Ammon's horn (tissue), 1 donor: ENCODE data around the gene LHX3.

Experiments
- DNase-seq: peaks from one replicate; pipeline ENCODE4 v3.0.0-alpha.2; 2016; ENCODE audit warnings: low spot score

Gene LHX3

DNA sequence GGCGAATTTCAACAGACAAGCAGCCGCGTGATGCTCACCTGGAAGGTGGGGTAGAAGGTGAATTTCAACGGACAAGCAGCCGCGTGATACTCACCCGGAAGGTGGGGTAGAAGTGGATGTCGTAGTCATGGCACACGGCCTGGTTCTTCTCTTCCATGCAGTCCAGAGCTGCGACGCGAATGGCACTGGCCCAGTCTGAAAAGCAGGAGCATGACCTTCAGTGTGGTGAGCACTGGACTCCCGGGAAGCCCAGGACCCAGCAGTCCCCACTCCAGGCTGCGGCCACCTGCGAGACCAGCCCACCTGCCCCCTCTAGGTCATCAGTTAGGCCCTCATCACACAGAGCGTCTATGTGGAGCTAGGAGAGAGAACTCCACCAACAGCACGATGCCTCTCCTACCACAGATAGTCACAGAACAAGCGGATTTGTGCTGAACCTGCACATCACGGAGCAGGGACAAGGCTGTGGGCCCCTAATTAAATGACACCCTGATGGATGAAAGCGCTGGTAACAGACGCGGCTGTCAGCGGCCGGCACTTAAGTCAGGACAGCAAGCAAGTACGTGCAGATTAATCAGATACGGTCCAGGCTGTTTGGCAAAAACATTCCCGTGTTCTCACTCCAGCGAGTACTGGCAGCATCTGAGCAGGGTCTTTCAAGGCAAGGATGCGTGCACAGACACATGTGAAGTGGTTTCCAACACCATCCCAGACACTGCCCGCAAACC lies 21.9 kb upstream of the LHX3 start:
- DNase-seq, result no peak

DNA sequence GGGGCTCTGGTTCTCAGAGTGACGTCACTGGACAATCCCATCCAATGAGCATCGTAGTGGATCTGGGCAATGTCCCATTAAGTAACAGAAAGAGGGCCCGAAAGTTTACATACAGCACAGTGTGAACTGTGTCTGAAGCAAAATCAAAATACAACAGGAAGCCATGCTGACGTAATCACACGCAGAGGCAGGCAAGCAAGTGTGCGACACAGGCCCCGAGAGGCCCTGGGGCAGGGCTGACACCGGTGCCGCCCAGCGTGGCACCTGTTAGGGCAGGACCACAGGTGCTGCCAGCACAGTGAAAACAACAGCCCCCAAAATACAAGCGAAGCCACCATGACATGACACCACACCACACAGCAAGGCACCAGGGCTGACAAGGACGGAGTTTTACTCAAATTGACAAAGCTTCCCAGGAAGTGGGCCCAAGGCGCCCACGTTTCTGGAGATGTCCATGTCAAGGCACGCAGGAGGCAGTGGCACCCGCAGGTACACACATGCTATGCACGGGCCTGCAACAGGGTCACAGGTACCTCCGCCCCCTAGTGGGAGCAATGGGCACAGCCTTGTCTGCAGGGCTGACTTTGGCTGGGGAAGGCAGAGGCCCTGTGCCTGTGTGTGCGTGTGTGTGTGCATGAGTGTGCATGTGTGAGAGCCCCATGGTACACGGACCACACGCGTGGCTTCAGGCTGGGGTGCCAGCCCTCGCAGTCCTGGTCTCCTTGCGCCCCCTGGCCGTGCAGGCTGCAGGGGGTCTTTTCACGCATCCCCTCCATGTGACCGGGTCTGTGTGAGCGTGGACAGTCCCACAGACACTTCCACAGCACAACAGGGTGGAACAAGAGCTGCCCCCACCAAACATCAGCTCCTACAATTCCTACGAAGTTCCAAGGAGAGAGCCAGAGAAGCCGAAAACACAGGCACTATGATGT lies 21.1 kb upstream of the LHX3 start:
- DNase-seq, result peak; percentile 39

DNA sequence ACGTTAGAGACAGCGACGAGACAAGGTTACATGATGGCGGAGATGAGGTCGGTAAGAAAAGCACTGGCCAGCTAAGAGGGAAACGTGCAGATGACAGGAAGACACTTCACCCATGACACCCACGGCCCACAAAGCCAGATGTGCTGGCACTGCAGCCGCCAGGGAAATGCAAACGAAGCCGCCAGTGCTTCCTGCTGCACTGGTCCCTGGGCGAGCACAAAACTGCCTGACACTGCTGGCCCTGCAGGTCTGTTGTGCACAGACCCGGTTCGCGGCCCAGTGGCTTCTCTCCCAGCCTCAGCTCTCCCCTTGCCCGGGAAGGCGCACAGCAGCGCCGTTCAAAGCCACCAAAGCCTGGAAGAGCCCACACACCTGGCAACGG lies 20.4 kb upstream of the LHX3 start:
- no peak for DNase-seq

DNA sequence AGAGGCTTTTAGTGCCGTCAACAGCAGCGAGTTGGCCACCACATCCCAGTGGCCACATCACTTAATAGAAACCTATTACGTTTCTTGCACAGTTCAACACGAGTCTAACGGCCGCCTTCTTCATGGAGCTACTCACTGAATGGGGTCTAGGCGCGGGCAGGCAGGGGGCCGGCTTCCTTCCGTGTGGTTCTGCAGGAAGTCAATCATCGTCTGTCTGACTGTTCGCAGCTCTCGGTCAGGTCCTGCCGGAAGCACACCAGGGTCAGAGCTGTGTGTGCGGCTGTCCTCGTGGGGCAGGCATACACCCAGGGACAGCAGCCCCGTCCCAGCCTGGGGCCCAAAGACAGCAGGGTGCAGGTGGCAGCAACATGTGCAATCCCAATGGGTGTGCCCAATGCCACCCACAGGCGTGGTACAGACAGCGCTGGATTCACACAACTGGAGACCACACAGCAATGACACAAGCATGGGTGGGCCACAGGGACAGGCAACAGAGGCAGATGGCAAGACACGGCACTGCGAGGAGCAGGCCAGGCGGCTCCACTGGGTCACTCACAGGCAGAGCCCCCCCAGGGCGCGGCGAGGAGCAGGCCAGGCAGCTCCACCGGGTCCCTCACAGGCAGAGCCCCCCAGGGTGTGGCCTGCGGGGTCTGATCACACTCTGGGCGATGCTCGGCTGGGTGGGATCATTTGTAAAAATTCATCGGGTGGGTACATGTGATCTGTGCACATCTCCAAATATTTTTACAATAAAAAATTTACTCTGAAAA lies 19.1 kb upstream of the LHX3 start:
- DNase-seq, result no peak

DNA sequence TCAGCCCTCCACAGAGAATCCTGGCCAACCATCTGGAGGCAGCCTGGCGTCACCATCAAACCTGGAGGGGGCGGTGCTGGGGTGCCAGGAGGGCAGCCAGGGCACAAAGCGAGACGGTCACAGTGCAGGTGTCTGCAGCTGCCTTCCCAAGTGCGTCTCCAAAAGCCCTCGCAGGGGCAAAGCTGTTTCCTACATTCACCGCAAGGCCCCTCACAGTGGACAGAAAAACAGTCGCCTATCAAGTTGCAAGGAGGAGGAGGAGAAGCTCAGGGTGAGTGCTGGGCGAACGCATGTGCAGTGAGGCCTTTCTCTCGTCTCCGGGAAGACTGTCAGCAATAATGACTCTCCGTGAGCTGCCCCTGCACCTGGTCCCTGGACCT lies 18.0 kb upstream of the LHX3 start:
- DNase-seq, result no peak

DNA sequence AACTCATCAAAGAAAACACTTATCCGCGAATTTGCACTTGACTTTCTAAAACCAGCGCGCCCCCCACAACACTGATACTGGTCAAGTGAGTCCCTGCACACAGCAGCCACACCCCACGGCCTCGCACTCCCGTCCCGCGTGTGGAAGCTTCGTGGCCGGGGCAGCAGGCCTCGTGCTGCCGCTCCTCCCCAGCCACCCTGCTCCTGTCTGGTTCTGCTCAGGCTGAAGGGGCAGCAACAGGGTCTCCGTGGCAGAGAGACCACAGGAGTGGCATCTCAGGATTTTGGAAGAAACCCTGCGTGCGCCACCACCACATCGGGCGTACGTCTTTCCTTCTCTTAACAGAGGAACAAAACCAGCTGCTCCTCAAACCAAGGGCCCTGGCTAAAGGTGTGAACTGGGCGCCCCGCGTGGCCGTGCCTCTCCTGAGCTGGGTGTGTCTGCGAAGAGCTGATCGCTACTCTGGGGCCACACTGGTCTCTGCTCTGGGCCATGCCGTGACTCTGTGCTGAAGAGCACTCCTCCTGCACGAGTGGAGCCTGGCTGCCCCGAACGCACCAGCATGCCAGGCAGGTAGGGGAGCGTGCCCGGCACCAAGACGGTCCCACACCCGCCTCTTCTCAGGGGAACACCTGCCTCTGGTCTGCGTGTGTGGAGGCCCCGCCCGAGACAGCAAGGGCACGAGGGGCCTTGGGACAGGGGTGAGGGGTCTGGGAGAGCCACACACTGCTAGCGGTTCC lies 17.4 kb upstream of the LHX3 start:
- no peak for DNase-seq

DNA sequence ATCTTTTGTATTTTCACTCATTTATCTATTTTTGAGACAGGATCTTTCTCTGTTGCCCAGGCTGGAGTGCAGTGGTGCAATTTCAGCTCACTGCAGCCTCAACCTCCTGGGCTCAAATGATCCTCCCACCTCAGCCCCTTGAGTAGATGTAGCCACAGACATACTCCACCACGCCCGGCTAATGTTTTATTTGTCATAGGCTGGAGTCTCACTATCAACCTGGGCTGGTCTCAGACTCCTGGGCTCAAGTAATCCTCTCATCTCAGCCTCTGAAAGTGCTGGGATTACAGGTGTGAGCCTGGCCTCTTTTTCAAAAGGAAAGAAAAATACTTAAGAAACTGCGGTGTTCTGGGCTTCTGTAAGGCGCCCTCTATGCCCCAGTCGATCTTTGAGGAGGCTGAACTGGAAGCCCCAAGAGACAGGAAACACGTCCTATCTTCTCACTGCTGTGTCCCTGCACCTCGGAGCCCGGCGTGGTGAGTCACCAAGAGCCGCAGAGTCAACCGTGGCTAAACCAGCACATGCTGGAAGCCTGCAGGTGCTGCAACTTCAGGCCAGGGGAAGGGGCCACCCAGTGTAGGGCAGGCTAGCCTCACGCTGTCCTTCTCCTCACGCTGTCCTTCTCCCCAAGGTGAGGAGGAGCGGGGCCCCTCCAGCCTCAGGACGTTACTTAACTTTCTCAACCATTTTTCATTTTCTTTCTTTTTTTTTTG lies 15.2 kb upstream of the LHX3 start:
- DNase-seq, result no peak

DNA sequence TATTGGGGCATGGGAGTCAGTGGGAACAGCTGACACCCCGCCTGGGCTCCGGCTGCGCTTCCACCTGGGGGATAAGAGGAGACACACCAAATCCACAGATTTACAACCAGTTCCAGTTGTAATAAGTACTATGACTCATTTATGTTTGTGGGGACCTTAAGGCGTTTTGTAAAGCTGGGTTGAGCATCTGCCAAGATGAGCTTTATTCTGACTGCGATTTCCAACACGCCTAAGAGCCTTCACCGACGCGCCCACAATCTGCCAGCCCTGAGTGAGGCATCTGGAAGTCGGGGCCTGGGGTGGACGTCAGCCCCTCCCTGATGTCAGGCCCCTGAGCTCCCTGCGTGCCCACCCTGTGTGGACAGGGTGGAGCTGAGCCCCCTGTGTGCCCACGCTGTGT lies 14.3 kb upstream of the LHX3 start:
- no peak for DNase-seq

DNA sequence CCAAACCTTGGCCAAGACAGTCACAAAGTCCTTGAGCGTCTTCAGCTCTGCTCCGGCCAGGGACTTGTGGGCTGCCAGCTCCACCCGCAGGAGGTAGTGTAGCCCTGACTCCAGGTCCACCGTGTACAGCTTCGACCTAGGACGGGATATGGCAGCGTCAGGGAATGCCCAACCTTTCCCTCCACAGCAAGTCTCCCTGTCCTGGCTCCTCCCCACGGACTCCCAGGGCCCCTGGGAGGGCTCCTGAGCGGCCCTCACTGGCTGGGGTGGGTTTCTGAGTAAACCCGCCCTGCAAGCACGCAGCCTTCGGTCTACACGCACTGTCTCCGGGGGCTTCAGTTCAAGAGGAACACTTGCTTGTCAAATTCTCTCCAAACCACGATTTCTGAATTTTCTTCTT lies 13.7 kb upstream of the LHX3 start:
- no peak for DNase-seq

DNA sequence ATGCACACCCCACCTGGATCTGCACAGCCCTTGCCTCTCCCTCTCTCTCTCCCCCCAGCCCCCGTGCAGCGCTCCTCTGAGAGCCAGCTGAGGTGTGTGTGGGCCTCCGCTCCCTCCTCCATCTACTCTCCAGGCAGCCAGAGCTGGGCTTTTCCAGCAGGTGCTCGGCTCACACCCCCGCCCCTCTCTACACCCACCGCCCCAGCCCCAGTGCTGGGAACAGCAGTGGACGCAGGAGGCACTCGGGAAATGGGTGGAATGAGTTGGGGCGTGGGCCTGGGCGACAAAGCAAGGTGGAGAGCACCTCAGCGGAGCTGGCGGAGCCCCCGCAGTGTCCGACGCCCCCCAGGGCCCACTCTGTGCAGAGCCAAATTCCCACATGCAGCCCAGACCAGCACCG lies 13.3 kb upstream of the LHX3 start:
- no peak for DNase-seq

DNA sequence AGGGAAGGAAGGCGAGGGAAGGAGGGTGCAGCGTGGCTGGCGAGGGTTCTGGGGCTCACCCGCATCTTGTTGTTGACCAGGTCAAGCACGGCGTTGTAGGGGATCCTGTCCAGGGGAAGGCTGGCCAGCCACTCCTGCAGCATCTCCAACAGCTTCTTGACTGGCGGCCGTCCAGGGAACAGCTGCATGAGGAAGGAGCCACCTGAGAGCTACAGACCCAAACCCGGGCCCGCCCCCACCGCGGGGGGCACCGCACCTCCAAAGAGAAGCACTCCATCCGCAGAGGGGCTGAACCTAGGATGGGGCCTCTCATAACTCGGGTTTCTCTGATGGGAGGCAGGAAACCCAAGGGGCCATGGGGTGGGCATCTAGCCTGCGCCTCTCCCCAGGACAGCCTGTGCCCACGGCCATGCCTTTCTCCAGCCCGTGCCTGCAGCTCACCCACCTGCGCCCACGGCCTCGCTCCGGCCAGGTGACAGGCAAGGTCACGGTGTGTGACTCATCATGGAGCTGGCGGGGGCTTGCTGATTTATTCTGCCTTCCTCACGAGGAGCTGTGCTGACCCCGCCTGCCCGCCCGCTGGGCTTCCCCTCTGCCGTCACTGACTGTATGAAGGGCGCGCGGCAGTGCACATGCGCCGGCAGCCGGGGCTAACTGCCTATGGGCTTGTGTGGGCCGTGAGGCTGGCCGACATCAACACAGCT lies 11.8 kb upstream of the LHX3 start:
- no peak for DNase-seq

DNA sequence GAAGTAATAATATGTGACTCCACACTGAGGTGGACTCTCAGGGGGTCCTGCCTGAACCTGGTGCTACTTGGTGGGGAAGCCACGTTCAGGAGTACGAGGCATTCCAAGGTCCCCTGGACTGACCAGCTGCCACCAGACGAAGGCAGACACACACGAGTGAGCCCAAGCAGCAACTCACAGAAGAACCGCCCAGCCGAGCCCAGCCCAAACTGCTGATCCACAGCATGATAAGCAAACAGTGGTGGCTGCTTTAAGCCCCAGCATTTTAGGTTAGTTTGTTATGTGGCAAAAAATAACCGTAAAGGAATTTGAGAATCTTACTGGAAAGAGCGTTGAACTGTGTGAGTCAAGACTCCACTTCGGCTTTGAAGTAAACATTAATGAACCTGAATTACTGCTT lies 8.8 kb upstream of the LHX3 start:
- DNase-seq, result no peak

DNA sequence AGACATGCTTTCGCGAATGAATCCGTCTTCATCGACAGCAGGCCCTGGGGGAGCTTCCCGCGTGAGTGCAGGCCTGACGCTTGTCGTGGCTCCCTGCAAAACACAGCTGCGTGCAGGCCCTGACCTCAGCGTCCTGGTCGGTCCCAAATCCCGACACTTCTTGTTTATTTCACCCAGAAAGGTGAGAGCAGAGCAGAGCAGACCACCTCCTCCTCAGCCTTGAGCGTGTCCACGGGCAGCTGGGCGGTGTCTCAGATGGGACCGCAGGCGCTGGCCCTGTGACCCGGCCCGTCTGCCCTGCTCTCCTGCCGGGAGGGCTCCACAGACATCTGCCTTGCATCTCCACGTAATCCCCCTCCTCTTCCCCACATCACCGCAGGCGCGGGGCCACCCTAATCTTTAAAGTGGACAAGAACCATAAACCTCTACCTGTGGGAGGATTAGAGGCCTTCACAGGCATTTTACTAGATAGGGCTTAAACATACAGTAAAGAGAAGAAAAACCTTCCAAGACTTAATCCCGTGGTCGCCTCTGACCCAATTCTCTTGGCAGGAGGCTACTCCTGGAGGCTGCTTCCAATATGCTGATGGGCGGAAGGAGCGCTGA lies 7.5 kb upstream of the LHX3 start:
- DNase-seq, result no peak

DNA sequence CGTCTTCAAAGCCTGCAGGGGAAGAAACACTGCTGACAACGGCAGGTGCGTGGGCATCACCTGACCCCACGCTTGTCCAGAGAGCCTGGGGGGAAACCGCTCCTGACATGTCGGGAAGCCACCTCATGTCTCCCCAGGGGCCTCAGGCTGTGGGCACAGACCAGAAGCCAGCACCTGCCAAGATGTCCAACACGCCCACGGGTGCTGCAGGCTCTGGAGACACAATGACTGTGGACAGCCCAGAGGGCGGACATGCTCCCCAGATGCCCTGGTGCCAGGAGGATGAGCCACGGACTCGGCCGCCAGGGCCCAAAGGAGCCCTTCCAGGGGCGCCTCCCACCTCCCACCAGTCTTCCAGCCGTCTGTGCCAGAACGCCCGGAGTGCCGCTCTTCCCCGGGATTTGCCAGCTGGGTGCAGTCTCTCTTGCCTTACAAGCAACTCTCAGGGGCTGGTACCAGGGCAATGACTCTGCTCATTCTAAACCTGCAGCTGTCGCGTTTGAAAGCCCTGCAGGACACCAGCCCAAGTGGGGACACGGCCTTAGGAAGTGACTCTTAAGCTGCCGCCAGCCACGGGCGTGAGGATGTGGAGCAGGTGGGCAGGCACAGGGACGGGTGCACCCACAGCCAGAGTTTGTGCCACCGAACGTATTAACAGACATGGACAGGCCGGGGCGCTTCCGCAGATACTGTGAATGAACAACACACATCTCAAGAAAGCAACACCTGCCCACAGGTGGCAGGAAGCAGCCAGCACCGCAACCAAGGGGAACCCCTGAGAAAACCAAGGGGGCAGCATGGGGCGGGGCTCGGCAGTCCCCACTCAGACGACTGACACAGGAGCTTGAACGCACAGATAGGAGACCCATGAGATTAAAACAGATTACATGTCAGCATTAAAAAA lies 6.8 kb upstream of the LHX3 start:
- DNase-seq, result no peak

DNA sequence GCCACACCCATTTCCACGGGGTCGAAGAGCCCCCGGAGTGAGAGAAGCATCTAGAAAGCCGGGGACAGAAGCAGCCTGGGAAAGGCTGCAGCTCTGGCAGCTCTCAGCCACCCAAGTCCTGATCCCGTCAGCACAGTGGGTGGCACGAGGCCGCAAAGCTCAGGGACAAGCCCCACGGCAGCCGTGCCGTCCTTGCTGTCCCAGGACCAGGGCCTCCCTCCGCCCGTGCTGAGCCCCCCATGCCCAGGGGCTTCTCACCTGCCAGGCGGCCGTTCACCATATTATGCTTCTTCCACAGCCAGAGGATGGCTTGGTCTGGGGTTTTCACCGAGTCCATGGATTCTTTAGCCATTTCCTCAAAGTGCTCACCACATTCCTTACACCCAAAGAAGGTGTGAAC lies 6.1 kb upstream of the LHX3 start:
- no peak for DNase-seq

DNA sequence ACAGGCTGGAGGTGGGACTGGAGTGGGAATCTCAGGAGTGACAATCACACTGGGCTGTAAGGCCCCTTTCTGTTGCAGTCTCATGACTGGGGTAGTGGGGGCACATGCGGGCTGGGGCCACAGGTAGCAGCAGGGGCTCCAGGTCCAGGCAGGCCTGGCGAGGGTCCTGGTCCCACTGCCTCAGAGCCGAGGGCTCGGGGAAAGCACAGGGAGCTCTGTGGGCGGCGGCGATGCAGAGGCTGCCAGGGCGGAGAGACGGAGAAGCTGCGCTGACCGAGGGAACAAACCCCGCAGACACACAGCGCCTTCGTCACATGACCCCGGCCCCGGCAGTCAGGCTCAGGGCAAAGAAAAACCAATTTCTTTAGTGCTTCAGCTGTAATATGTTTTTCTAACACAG lies 5.3 kb upstream of the LHX3 start:
- DNase-seq, result no peak

DNA sequence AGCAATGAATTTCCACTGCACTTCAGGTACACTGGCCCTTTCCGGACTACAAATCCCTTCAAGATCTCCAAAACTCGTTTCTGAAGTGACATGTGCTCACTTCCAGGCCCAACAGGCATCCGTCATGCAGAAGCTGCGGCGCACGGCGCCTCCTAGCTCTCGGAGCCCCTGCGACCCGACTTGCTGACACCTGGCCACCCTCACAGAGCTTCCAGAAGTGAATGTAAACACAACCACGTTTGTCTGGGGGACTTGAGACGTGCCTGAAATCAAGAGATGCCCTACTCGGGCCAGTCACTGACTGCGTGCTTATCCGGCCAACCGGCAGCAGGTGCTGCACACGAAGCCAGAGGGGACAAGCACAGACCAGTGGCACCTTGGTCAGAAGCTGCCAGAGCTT lies 4.9 kb upstream of the LHX3 start:
- DNase-seq, result no peak

DNA sequence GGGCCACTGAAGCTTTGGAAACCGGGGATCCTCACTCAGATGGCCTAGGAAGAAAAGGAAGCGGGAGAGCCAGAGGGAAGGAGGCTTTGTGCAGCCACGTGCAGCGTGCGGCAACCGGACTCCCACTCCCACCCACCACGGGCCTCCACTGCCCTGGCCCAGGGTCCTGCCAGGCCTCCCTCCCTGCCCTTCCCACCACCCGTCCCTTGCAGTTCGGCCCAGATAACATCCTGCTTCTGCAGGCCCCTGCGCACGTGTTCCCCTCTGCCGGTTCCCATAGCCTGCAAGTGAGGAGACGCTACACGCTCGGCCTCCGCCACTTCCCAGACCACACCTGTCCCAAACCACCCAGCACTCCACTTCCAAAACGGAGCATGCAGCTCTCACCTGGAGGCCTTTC lies 4.3 kb upstream of the LHX3 start:
- DNase-seq, result no peak

DNA sequence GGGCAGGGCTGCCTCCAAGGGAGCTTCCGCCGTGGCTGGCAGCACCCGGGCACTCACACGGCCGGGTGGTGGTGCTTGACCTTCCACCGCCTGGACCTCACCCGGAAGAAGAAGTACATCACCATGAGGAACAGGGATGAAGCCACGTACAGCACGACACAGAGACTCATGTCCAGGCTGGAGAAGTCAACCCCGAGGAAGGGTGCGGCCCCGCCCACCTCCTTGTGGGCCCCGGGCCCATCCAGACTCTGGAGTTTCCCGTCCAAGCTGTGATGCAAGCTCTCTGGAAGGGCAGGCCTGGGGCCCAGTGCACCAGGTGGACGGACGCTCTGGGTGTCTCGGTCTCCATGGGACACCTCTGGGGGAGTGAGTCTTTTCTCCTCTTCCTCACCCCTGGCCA lies 3.7 kb upstream of the LHX3 start:
- no peak for DNase-seq
